Transverse colon (tissue), 4 donors: Measurements from ENCODE around the gene ZFPL1.

ENCODE experiments used
- EP300 ChIP-seq: sonication (generic); formaldehyde crosslinking; IDR thresholded peaks from one replicate; pipeline ENCODE4 v1.6.1; 2017; ENCODE audit warnings: antibody characterized with exemption, low read depth
- POLR2A ChIP-seq: fragments of 450-650 bp; IDR thresholded peaks from one replicate; pipeline ENCODE4 v1.6.1; 2016; ENCODE audit warnings: antibody characterized with exemption, mild to moderate bottlenecking, moderate library complexity
- POLR2AphosphoS5 ChIP-seq, 3 donors: sonication (generic); formaldehyde crosslinking; IDR thresholded peaks; one replicate each; pipeline ENCODE4 v1.6.1; 2016; ENCODE audit warnings: antibody characterized with exemption in 3 of 3
- TF ChIP-seq, protein P1 (sequence below), 5 experiments: fragments of 200-600 bp in 3 of 5; fragments of 450-650 bp in 2 of 5; sonication (generic) in 3 of 5; IDR thresholded peaks; 1 replicate in 2 of 5; 2 replicates in 3 of 5; pipeline ENCODE4 v1.5.1; 2016 to 2017; ENCODE audit warnings: antibody characterized with exemption in 5 of 5, inconsistent platforms in 3 of 5, mild to moderate bottlenecking in 2 of 5, moderate library complexity in 1 of 5

DNA sequence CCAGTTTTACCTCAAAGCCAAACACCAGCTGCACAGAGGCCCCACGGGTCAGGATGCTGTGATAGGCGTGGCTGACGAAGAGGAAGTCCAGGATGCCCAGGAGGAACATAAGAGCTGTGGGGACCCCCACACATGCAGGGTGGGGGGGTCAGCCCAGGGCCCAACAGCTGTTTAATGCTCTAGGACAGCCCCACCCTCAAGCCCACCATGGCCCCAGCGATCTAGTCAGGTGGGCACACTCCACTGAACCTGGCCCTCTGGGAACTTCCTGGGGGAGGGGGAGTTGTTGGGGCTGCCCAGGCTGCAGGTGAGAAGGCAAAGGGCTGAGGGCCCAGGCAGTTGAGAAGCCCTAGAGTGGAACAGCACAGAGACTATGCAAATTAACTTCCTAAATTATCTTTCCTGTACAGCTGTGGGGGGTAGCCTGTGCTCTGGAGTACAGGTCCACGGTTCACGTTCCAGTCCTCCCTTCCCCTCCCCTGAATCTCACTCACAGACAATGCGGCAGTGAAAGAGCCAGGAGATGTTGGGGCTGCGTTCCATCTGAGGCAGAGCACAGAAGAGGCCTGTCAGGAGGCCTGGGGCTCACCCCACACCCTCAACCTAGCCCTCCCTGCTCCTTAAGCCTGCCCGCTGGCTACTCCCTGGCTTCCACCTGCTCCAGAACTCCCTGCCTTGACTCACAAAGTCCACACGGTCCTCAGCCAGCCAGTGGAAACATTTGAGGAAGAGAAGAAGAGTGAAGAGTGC, 48.4 kb downstream of the ZFPL1 start:
- TF ChIP-seq, protein P1, sequence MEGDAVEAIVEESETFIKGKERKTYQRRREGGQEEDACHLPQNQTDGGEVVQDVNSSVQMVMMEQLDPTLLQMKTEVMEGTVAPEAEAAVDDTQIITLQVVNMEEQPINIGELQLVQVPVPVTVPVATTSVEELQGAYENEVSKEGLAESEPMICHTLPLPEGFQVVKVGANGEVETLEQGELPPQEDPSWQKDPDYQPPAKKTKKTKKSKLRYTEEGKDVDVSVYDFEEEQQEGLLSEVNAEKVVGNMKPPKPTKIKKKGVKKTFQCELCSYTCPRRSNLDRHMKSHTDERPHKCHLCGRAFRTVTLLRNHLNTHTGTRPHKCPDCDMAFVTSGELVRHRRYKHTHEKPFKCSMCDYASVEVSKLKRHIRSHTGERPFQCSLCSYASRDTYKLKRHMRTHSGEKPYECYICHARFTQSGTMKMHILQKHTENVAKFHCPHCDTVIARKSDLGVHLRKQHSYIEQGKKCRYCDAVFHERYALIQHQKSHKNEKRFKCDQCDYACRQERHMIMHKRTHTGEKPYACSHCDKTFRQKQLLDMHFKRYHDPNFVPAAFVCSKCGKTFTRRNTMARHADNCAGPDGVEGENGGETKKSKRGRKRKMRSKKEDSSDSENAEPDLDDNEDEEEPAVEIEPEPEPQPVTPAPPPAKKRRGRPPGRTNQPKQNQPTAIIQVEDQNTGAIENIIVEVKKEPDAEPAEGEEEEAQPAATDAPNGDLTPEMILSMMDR (IDR thresholded peaks at IDR 0.05): no peak
- TF ChIP-seq POLR2AphosphoS5 (IDR thresholded peaks at IDR 0.05): no peak
- no peak for TF ChIP-seq EP300
- no peak for TF ChIP-seq POLR2A
